Trophoblast cell (in vitro differentiated cells and primary cell): ENCODE measurements around the gene ZNF415.
A peak's percentile ranks its signal among the peaks of the same experiment; 100 is the strongest.
"Not testable (repeated sequence)": the region's sequence is repeated elsewhere in the genome, so short reads cannot be mapped to it uniquely, and the experiment has no call there.

Experiments used
- DNase-seq, 2 donors: peaks; one replicate each; pipeline ENCODE4 v3.0.0-alpha.2; 2016
- H2AFZ ChIP-seq: 2 replicates; pipeline ENCODE4 v1.6.1; 2013; ENCODE audit warnings: low read length, moderate library complexity, mild to moderate bottlenecking; ENCODE audit not compliant: insufficient read depth, poor library complexity
- H2AK5ac ChIP-seq: 2 replicates; pipeline ENCODE4 v1.6.1; 2013; ENCODE audit warnings: mild to moderate bottlenecking, low read length
- H2BK120ac ChIP-seq: 2 replicates; pipeline ENCODE4 v1.6.1; 2013; ENCODE audit warnings: low read length, mild to moderate bottlenecking, moderate library complexity; ENCODE audit not compliant: insufficient read depth, poor library complexity
- H2BK12ac ChIP-seq: 2 replicates; pipeline ENCODE4 v1.6.1; 2013; ENCODE audit warnings: mild to moderate bottlenecking, low read length, moderate library complexity
- H2BK5ac ChIP-seq: 2 replicates; pipeline ENCODE4 v1.6.1; 2013; ENCODE audit warnings: low read length, low read depth, moderate library complexity, mild to moderate bottlenecking; ENCODE audit not compliant: poor library complexity
- H3K14ac ChIP-seq: 2 replicates; pipeline ENCODE4 v1.6.1; 2013; ENCODE audit warnings: mild to moderate bottlenecking, low read length
- H3K18ac ChIP-seq: 2 replicates; pipeline ENCODE4 v1.6.1; 2013; ENCODE audit warnings: mild to moderate bottlenecking, low read length
- H3K23ac ChIP-seq: 2 replicates; pipeline ENCODE4 v1.6.1; 2013; ENCODE audit warnings: low read length
- H3K27ac ChIP-seq: 2 replicates; pipeline ENCODE4 v1.5.1; 2013; ENCODE audit warnings: low read depth, mild to moderate bottlenecking, inconsistent platforms, low read length, moderate library complexity
- H3K27me3 ChIP-seq: 2 replicates; pipeline ENCODE4 v1.6.1; 2013; ENCODE audit warnings: inconsistent platforms, mild to moderate bottlenecking, low read length, moderate library complexity; ENCODE audit not compliant: insufficient read depth
- H3K36me3 ChIP-seq, 2 experiments: 1 replicate in 1 of 2; 2 replicates in 1 of 2; pipeline ENCODE4 v1.6.1; 2013; ENCODE audit warnings: low read length in 2 of 2, mild to moderate bottlenecking in 2 of 2, moderate library complexity in 1 of 2; ENCODE audit not compliant: insufficient read depth in 2 of 2, control insufficient read depth in 1 of 2
- H3K4ac ChIP-seq: 2 replicates; pipeline ENCODE4 v1.6.1; 2013; ENCODE audit warnings: low read depth, mild to moderate bottlenecking, low read length, moderate library complexity
- H3K4me1 ChIP-seq, 2 experiments: 1 replicate in 1 of 2; 2 replicates in 1 of 2; pipeline ENCODE4 v1.6.1; 2013; ENCODE audit warnings: low read length in 2 of 2, mild to moderate bottlenecking in 2 of 2, moderate library complexity in 1 of 2; ENCODE audit not compliant: insufficient read depth in 2 of 2, control insufficient read depth in 1 of 2
- H3K4me2 ChIP-seq: 2 replicates; pipeline ENCODE4 v1.6.1; 2013; ENCODE audit warnings: inconsistent platforms, mild to moderate bottlenecking, low read length, moderate library complexity
- H3K4me3 ChIP-seq: 2 replicates; pipeline ENCODE4 v1.5.1; 2013; ENCODE audit warnings: mild to moderate bottlenecking, low read depth, low read length, inconsistent platforms
- H3K79me1 ChIP-seq: one replicate; pipeline ENCODE4 v1.6.1; 2013; ENCODE audit warnings: low read length
- H3K79me2 ChIP-seq: 2 replicates; pipeline ENCODE4 v1.6.1; 2013; ENCODE audit warnings: low read length, mild to moderate bottlenecking; ENCODE audit not compliant: control insufficient read depth, insufficient read depth, poor library complexity
- H3K9ac ChIP-seq: 2 replicates; pipeline ENCODE4 v1.6.1; 2013; ENCODE audit warnings: mild to moderate bottlenecking, low read length
- H3K9me3 ChIP-seq: 2 replicates; pipeline ENCODE4 v1.6.1; 2013; ENCODE audit warnings: low read depth, mild to moderate bottlenecking, control low read depth, inconsistent platforms, low read length; ENCODE audit not compliant: insufficient read depth
- H4K12ac ChIP-seq: 2 replicates; pipeline ENCODE4 v1.6.1; 2013; ENCODE audit warnings: low read depth, mild to moderate bottlenecking, low read length, moderate library complexity
- H4K8ac ChIP-seq: 2 replicates; pipeline ENCODE4 v1.6.1; 2013; ENCODE audit warnings: low read depth, mild to moderate bottlenecking, low read length, moderate library complexity
- H4K91ac ChIP-seq: one replicate; pipeline ENCODE4 v1.6.1; 2013; ENCODE audit warnings: low read depth, mild to moderate bottlenecking, low read length, moderate library complexity
- WGBS: extraction: QIAGEN DNeasy Blood & Tissue Kit; methylation state at CpG from one replicate; pipeline ENCODE4 v1.1.7; 2013; ENCODE audit warnings: missing lambda C conversion rate; ENCODE audit not compliant: insufficient read length, insufficient coverage; ENCODE audit errors: extremely low coverage; 5-methylcytosine and 5-hydroxymethylcytosine counted together

The ZNF415 gene

GRCh38 chr19:53126733-53127526 lies 5.8 kb downstream of the ZNF415 start:
- not testable (repeated sequence) for H4K8ac ChIP-seq, H3K4me1 ChIP-seq, H3K36me3 ChIP-seq, H3K9ac ChIP-seq, H3K9me3 ChIP-seq, H3K27me3 ChIP-seq, H4K91ac ChIP-seq, H3K79me1 ChIP-seq, H3K4me2 ChIP-seq, H4K12ac ChIP-seq, DNase-seq, H3K23ac ChIP-seq, H2AK5ac ChIP-seq, H2AFZ ChIP-seq, H2BK120ac ChIP-seq, H2BK12ac ChIP-seq, H3K4me3 ChIP-seq, H2BK5ac ChIP-seq, H3K18ac ChIP-seq, H3K4ac ChIP-seq, H3K14ac ChIP-seq, H3K27ac ChIP-seq, H3K79me2 ChIP-seq
- WGBS: no CpG with 5 or more reads among the region's 15 CpGs

GRCh38 chr19:53123400-53123799 lies 9.3 kb downstream of the ZNF415 start:
- H3K4me1 ChIP-seq: no peaks in the 10 kb centered on the region
- no peak overlapping the region for H2BK120ac ChIP-seq
- H3K79me2 ChIP-seq: no peaks in the 10 kb centered on the region
- no peak overlapping the region for H2AFZ ChIP-seq
- no peak overlapping the region for H3K4ac ChIP-seq
- H3K79me1 ChIP-seq: no peaks in the 10 kb centered on the region
- H2BK5ac ChIP-seq: no peak overlapping the region
- H4K91ac ChIP-seq: no peak overlapping the region
- H3K36me3 ChIP-seq: peaks cover 7 to 8% of the 10 kb centered on the region in 2 experiments
- no peak overlapping the region for H3K4me2 ChIP-seq
- H3K9me3 ChIP-seq: peaks cover 3% of the 10 kb centered on the region
- no peak overlapping the region for H3K9ac ChIP-seq
- H3K23ac ChIP-seq: no peak overlapping the region
- no peak overlapping the region for H3K14ac ChIP-seq
- H4K12ac ChIP-seq: no peak overlapping the region
- no peak overlapping the region for H3K18ac ChIP-seq
- H2BK12ac ChIP-seq: no peak overlapping the region
- no peak for DNase-seq
- H3K27me3 ChIP-seq: no peaks in the 10 kb centered on the region
- H3K27ac ChIP-seq: no peak overlapping the region
- no peak overlapping the region for H2AK5ac ChIP-seq
- H3K4me3 ChIP-seq: no peak overlapping the region
- WGBS: no CpG with 5 or more reads among the region's 7 CpGs
- H4K8ac ChIP-seq: no peak overlapping the region

- Histone ChIP-seq H4K8ac (no peak overlapping the region), H3K4me2 (no peak overlapping the region), H3K4me1 (no peaks in the 10 kb centered on the region), H3K36me3 (peaks cover 16 to 30% of the 10 kb centered on the region in 2 experiments), H3K14ac (no peak overlapping the region), H2BK12ac (no peak overlapping the region), H2AFZ (no peak overlapping the region), H3K18ac (no peak overlapping the region), H3K4ac (no peak overlapping the region), H3K79me2 (no peaks in the 10 kb centered on the region), H3K4me3 (no peak overlapping the region), H3K27me3 (no peaks in the 10 kb centered on the region), H2BK5ac (no peak overlapping the region), H4K12ac (no peak overlapping the region), H3K9me3 (no peaks in the 10 kb centered on the region), H2AK5ac (no peak overlapping the region), H3K27ac (no peak overlapping the region), H3K23ac (peak overlapping the region; percentile 44), H2BK120ac (no peak overlapping the region), H4K91ac (no peak overlapping the region), H3K79me1 (no peaks in the 10 kb centered on the region), H3K9ac (no peak overlapping the region)
- WGBS: no CpG with 5 or more reads among the region's 2 CpGs
- no peak for DNase-seq
Measured at GRCh38 chr19:53112286-53112685, 20.4 kb downstream of the ZNF415 start.

- WGBS: no CpG with 5 or more reads among the region's 5 CpGs
Measured at GRCh38 chr19:53109527-53109926, 23.2 kb downstream of the ZNF415 start.

More at GRCh38 chr19:53109527-53109926, 23.2 kb downstream of the ZNF415 start:
- Histone ChIP-seq H3K36me3 (peaks cover 9 to 20% of the 10 kb centered on the region in 2 experiments), H4K91ac (no peak overlapping the region), H2BK5ac (no peak overlapping the region), H3K27me3 (no peaks in the 10 kb centered on the region), H2AK5ac (no peak overlapping the region), H4K8ac (no peak overlapping the region), H3K4me1 (no peaks in the 10 kb centered on the region), H4K12ac (no peak overlapping the region), H3K18ac (no peak overlapping the region), H3K4me2 (no peak overlapping the region), H3K14ac (no peak overlapping the region), H3K9ac (no peak overlapping the region), H3K79me2 (no peaks in the 10 kb centered on the region), H3K4ac (no peak overlapping the region), H3K79me1 (no peaks in the 10 kb centered on the region), H3K23ac (no peak overlapping the region), H3K27ac (no peak overlapping the region), H2BK12ac (no peak overlapping the region), H2AFZ (no peak overlapping the region), H2BK120ac (no peak overlapping the region), H3K9me3 (no peaks in the 10 kb centered on the region), H3K4me3 (no peak overlapping the region)
- DNase-seq: no peak
